BLaER1 treated with 17β-estradiol and CSF1 and Interleukin-3, amounts not matched to agents 10 nM and 100 nM (cell line): ENCODE results near the gene DNAJB11.
"Not testable (repeated sequence)": the region's sequence is repeated elsewhere in the genome, so short reads cannot be mapped to it uniquely, and the experiment has no call there.

Experiments
- H3K27ac ChIP-seq, 11 experiments: shearing (Covaris generic); formaldehyde crosslinking; 2 replicates each; pipeline ENCODE4 v1.8.1; 2022
- H3K27me3 ChIP-seq, 11 experiments: shearing (Covaris generic); formaldehyde crosslinking; 2 replicates each; pipeline ENCODE4 v1.8.1; 2022
- H3K36me3 ChIP-seq, 11 experiments: shearing (Covaris generic); formaldehyde crosslinking; 2 replicates each; pipeline ENCODE4 v1.8.1; 2022
- H3K4me1 ChIP-seq, 10 experiments: shearing (Covaris generic); formaldehyde crosslinking; 2 replicates each; pipeline ENCODE4 v1.8.1; 2022
- H3K4me2 ChIP-seq, 11 experiments: shearing (Covaris generic); formaldehyde crosslinking; 2 replicates each; pipeline ENCODE4 v1.8.1; 2022
- H3K4me3 ChIP-seq, 10 experiments: shearing (Covaris generic); formaldehyde crosslinking; 2 replicates each; pipeline ENCODE4 v1.8.1; 2022
- H3K9ac ChIP-seq, 11 experiments: shearing (Covaris generic); formaldehyde crosslinking; 2 replicates each; pipeline ENCODE4 v1.8.1; 2022
- H3K9me3 ChIP-seq, 11 experiments: shearing (Covaris generic); formaldehyde crosslinking; replicated peaks in 1 of 11; 2 replicates each; pipeline ENCODE4 v1.8.1; 2022
- H4K20me1 ChIP-seq, 11 experiments: shearing (Covaris generic); formaldehyde crosslinking; 2 replicates each; pipeline ENCODE4 v1.8.1; 2022
- Cebpa-rat ChIP-seq, 11 experiments: shearing (Covaris generic); IDR thresholded peaks; 2 replicates each; pipeline ENCODE4 v1.8.1; 2022

Gene DNAJB11

DNA sequence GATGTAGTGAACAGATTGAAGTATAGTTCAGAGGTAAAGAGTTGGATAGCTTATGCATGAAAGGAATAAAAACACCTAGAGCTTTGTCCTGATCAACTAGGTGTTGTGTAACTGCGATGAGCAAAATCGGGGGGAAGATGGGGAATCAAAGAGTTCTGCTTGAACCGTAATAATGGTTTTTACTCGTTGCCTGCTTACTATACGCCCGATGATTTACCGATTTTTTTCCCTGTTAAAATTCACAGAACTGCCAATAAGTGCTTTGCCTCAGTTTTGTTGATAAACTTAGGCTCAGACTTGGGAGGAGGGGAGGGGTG is 783 bp upstream of the DNAJB11 start:
- H3K9ac ChIP-seq: peak overlapping the region; percentile 79 to 96 (median 85)
- H4K20me1 ChIP-seq: peaks cover 0 to 35% (median 13%) of the 10 kb centered on the region in 11 experiments; a peak in 10 of 22 replicates
- peak overlapping the region; percentile 17 to 89 (median 75); a peak in 21 of 22 replicates for H3K27ac ChIP-seq
- H3K36me3 ChIP-seq: peaks cover 25 to 29% (median 29%) of the 10 kb centered on the region in 11 experiments
- no peaks in the 10 kb centered on the region for H3K27me3 ChIP-seq
- no peaks in the 10 kb centered on the region for H3K9me3 ChIP-seq
- peak overlapping the region; percentile 74 to 97 (median 86) for H3K4me3 ChIP-seq
- TF ChIP-seq Cebpa-rat (IDR thresholded peaks at IDR 0.05): no peak
- H3K4me2 ChIP-seq: peak overlapping the region; percentile 76 to 97 (median 94)
- peaks cover 41 to 74% (median 50%) of the 10 kb centered on the region in 10 experiments for H3K4me1 ChIP-seq

DNA sequence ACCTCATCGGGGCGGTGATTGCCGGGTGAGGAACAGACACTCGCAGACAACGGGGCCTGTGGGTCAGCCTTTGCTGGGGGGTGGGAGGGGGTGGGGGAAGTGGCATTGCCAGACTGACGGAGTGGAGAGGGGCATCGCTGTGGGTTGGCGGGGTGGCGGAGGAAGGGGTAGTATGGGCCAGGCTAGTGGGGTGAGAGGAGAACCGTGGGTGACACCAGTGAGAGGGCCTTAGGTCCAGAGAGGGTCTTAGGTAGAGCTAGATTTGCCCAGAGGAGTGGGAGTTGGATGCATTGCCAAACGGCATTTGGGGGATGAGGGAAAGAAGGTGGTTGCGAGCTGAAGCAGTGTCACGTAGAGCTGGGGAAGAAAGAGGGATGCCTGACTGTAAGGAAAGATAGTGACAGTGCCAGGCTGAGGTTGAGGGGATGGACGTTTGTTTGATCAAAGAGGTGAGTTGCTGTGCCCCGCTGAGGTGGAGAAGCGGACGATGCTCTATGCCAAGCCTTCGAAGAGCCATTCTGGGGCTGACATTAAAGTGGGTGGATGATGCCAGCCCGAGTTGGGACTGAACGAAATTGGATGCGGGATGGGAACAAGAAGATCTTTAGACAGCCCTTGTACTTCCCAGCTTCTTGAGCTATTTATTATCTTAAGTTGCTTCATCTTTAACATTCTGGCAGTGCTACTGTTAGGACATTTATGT is 572 bp downstream of the DNAJB11 start:
- Histone ChIP-seq H3K27me3 (no peaks in the 10 kb centered on the region), H4K20me1 (peaks cover 0 to 46% (median 23%) of the 10 kb centered on the region in 11 experiments; a peak in 12 of 22 replicates), H3K9ac (peak overlapping the region; percentile 82 to 96 (median 91)), H3K4me3 (peak overlapping the region; percentile 74 to 97 (median 86)), H3K4me1 (peaks cover 39 to 62% (median 43%) of the 10 kb centered on the region in 10 experiments), H3K27ac (peak overlapping the region; percentile 80 to 96 (median 89)), H3K4me2 (peak overlapping the region; percentile 88 to 99 (median 96)), H3K9me3 (no peaks in the 10 kb centered on the region), H3K36me3 (peaks cover 39 to 43% (median 43%) of the 10 kb centered on the region in 11 experiments)
- TF ChIP-seq Cebpa-rat (IDR thresholded peaks at IDR 0.05): no peak

DNA sequence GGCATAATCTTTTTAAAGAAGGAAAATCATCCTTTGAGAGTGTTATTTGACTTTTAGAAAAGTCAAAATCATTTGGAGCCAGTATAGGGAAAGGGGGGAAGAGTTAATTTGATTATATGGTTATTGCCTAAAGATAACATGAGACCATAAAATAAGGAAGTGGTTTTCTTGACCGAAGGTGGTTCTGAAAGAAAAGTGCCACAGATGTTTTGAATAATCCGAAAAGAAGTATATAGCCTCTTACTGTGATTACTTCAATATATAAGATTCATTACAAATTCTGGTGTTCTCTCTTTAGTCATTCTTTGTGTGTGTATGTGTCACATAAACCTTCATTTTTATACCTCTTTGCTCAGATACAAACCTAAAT is 1.1 kb downstream of the DNAJB11 start:
- Histone ChIP-seq H3K4me1 (peaks cover 34 to 61% (median 38%) of the 10 kb centered on the region in 10 experiments), H3K4me3 (peak overlapping the region; percentile 74 to 97 (median 86)), H4K20me1 (peaks cover 0 to 52% (median 24%) of the 10 kb centered on the region in 11 experiments; a peak in 12 of 22 replicates), H3K27ac (peak overlapping the region in 9 of 11 experiments; percentile 81 to 96 (median 89); a peak in 12 of 22 replicates), H3K4me2 (peak overlapping the region; percentile 88 to 99 (median 96)), H3K9ac (peak overlapping the region; percentile 82 to 96 (median 91)), H3K27me3 (no peaks in the 10 kb centered on the region), H3K36me3 (peaks cover 44 to 48% (median 48%) of the 10 kb centered on the region in 11 experiments), H3K9me3 (no peaks in the 10 kb centered on the region)
- TF ChIP-seq Cebpa-rat (IDR thresholded peaks at IDR 0.05): no peak

DNA sequence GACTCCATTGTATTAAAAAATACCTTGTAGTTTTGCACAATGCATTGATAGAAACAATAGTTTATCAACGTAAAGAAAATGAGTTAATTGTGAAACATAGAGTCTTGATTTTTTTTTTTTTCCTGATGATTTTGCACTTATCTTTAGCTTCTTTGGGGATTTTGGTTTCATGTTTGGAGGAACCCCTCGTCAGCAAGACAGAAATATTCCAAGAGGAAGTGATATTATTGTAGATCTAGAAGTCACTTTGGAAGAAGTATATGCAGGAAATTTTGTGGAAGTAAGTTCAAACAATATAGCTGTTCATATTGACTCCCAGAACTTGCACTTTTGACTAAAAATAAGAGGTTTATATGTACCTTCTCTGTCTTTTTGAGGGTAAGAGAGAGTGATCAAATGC is 7.0 kb downstream of the DNAJB11 start:
- Histone ChIP-seq H3K4me1 (peaks cover 0 to 42% (median under 1%) of the 10 kb centered on the region in 10 experiments; a peak in 9 of 20 replicates), H4K20me1 (peaks cover 0 to 71% (median 26%) of the 10 kb centered on the region in 11 experiments; a peak in 11 of 22 replicates), H3K27ac (no peak overlapping the region), H3K9ac (0 out of 22 replicates have a peak overlapping the region, but pooled peaks of 1 of the 11 experiments have one; percentile 13), H3K4me2 (peak overlapping the region in 3 of 11 experiments; percentile 14 to 76 (median 66); a peak in 4 of 22 replicates), H3K27me3 (no peaks in the 10 kb centered on the region), H3K9me3 (no peaks in the 10 kb centered on the region), H3K36me3 (peaks cover 93 to 100% (median 99%) of the 10 kb centered on the region in 11 experiments), H3K4me3 (no peak overlapping the region)
- TF ChIP-seq Cebpa-rat (IDR thresholded peaks at IDR 0.05): no peak

DNA sequence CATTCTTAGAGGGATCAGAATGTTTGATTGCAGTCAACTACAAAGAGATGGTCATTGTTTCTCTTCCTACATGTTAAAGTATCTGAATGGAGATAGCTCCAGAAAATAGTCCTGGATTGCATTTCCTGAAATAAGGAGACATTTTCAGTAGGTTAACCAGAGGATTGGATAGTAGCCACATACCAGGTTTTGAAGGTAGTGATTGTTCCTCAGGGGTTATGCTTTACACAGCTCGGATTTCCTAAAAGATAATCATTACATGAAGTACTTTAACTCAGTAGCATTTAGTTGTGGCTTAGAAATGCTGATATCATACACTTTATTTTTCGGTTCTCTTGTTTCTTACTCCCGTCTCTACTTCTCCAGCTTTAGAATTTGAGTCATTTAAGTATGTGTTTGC is 10.3 kb downstream of the DNAJB11 start:
- H3K27me3 ChIP-seq: no peaks in the 10 kb centered on the region
- H3K36me3 ChIP-seq: peaks cover 93 to 100% (median 100%) of the 10 kb centered on the region in 11 experiments
- TF ChIP-seq Cebpa-rat (IDR thresholded peaks at IDR 0.05): no peak
- no peak overlapping the region for H3K9ac ChIP-seq
- no peaks in the 10 kb centered on the region for H3K9me3 ChIP-seq
- peaks cover 0 to 50% (median 14%) of the 10 kb centered on the region in 11 experiments; a peak in 11 of 22 replicates for H4K20me1 ChIP-seq
- no peak overlapping the region for H3K4me2 ChIP-seq
- no peak overlapping the region for H3K27ac ChIP-seq
- H3K4me3 ChIP-seq: no peak overlapping the region
- H3K4me1 ChIP-seq: peaks cover 0 to 29% (median 0%) of the 10 kb centered on the region in 10 experiments; a peak in 6 of 20 replicates

GRCh38 chr3:186582541-186582940 is 12.0 kb downstream of the DNAJB11 start:
- Histone ChIP-seq H3K9ac (no peak overlapping the region), H3K27ac (no peak overlapping the region), H3K4me3 (no peak overlapping the region), H3K9me3 (no peaks in the 10 kb centered on the region), H3K36me3 (peaks cover 88 to 100% (median 98%) of the 10 kb centered on the region in 11 experiments), H3K27me3 (no peaks in the 10 kb centered on the region), H3K4me2 (no peak overlapping the region), H4K20me1 (peaks cover 0 to 37% (median 4%) of the 10 kb centered on the region in 11 experiments; a peak in 7 of 22 replicates), H3K4me1 (peaks cover 0 to 13% (median 0%) of the 10 kb centered on the region in 10 experiments; a peak in 6 of 20 replicates)
- no peak for TF ChIP-seq Cebpa-rat (IDR thresholded peaks at IDR 0.05)

DNA sequence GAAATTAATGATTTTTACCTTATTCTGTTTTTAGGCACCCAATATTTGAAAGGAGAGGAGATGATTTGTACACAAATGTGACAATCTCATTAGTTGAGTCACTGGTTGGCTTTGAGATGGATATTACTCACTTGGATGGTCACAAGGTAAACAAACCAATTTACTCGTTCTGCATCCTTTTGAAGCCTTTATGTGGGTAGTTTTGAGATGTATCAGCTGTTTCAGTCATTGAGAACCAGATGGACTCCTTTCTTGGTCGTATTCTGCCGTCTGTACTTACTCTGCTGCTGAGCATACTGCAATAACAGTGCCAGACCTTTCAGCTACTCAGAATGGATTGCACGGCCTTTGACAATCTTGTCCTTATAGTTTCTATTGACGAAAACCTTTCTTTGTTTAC is 13.3 kb downstream of the DNAJB11 start:
- H3K36me3 ChIP-seq: peaks cover 76 to 92% (median 86%) of the 10 kb centered on the region in 11 experiments

DNA sequence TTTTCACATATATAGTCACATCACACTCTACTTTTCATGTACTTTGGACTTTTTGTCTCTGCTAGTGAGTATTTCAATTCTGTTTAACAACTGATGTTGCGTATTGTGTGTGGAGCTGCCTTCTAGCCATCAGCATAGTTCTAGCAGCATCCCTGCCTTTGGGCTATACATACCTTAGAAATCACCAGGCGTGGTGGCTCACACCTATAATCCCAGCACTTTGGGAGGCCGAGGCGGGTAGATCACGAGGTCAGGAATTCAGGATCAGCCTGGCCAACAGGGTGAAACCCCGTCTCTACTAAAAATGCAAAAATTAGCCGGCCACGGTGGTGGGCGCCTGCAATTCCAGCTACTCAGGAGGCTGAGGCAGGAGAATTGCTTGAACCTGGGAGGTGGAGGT is 15.7 kb downstream of the DNAJB11 start:
- H3K36me3 ChIP-seq: peaks cover 52 to 67% (median 62%) of the 10 kb centered on the region in 11 experiments
- H3K4me3 ChIP-seq, H3K4me2 ChIP-seq, H3K4me1 ChIP-seq, H3K27me3 ChIP-seq, H3K9ac ChIP-seq, H3K27ac ChIP-seq, H3K9me3 ChIP-seq: not testable (repeated sequence)
- peaks cover 0 to 23% (median 0%) of the 10 kb centered on the region in 11 experiments; a peak in 5 of 22 replicates for H4K20me1 ChIP-seq

More for the DNA sequence above, 13.3 kb downstream of the DNAJB11 start:
- peaks cover 0 to 34% (median 4%) of the 10 kb centered on the region in 11 experiments; a peak in 7 of 22 replicates for H4K20me1 ChIP-seq
- H3K4me2 ChIP-seq: no peak overlapping the region
- H3K9ac ChIP-seq: no peak overlapping the region
- no peaks in the 10 kb centered on the region for H3K27me3 ChIP-seq
- 0 out of 20 replicates have a peak, but pooled peaks cover 0 to under 1% (median 0%) of the 10 kb centered on the region in 10 experiments for H3K4me1 ChIP-seq
- no peak overlapping the region for H3K27ac ChIP-seq
- TF ChIP-seq Cebpa-rat (IDR thresholded peaks at IDR 0.05): no peak
- no peaks in the 10 kb centered on the region for H3K9me3 ChIP-seq
- no peak overlapping the region for H3K4me3 ChIP-seq

GRCh38 chr3:186587183-186587582 is 16.7 kb downstream of the DNAJB11 start:
- Histone ChIP-seq H4K20me1 (peaks cover 0 to 21% (median 0%) of the 10 kb centered on the region in 11 experiments; a peak in 2 of 22 replicates), H3K27ac (no peak overlapping the region), H3K4me3 (no peak overlapping the region), H3K9ac (no peak overlapping the region), H3K36me3 (peaks cover 43 to 58% (median 53%) of the 10 kb centered on the region in 11 experiments), H3K9me3 (no peaks in the 10 kb centered on the region), H3K4me1 (no peaks in the 10 kb centered on the region), H3K27me3 (no peaks in the 10 kb centered on the region), H3K4me2 (no peak overlapping the region)
- TF ChIP-seq Cebpa-rat (IDR thresholded peaks at IDR 0.05): no peak
